GM19467 (cell line): ENCODE measurements around the gene LMX1B.
"Not testable (repeated sequence)": the region's sequence is repeated elsewhere in the genome, so short reads cannot be mapped to it uniquely, and the experiment has no call there.

Experiments
- ATAC-seq: cut with Tn5 transposase; IDR thresholded peaks from one replicate; pipeline ENCODE4 v1.9.1; 2021; ENCODE audit warnings: mild to moderate bottlenecking, moderate library complexity; ENCODE audit not compliant: unreplicated experiment

The LMX1B gene

DNA sequence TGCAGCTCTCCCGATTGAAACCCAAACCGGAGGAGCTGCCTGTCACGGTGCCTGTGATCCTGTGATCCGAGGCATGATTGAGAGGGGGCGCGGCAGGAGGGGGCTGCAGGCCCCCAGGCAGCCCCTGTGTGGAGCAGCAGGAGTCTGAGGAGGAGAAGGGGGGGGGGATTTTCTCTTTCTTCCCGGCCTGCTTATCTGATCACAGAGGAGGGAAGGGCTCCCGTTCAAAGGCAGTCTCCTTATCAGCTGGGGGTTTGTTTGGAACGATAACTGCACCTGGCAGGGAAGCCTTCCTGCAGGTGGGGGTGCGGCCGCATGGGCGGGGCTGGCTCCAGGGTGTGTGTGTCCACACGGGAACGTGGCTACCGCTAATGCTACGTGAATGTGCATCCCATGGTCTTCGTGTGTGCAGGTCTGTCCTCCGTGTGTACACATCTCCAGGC is 38.4 kb downstream of the LMX1B start:
- ATAC-seq, result no peak

GRCh38 chr9:126654124-126654523 is 40.4 kb downstream of the LMX1B start:
- no peak for ATAC-seq

DNA sequence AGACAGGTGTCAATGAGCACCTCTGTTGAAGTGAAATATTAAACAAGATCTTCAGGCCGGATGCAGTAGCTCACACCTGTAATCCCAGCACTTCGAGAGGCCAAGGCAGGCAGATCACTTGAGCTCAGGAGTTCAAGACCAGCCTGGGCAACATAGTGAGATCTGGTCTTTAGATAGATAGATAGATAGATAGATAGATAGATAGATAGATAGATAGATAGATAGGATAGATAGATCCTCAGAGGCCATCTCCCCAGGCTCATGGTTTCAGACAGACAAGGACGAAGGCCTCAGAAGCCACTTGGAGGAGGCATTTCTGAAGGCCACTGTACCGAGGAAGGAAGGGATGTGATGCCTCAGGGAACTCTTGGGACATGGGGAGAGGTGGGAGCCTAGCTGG is 42.5 kb downstream of the LMX1B start:
- ATAC-seq, result not testable (repeated sequence)

- ATAC-seq, result no peak
Observed at GRCh38 chr9:126658201-126658825, 44.6 kb downstream of the LMX1B start.

GRCh38 chr9:126658956-126659555 is 45.3 kb downstream of the LMX1B start:
- no peak for ATAC-seq

DNA sequence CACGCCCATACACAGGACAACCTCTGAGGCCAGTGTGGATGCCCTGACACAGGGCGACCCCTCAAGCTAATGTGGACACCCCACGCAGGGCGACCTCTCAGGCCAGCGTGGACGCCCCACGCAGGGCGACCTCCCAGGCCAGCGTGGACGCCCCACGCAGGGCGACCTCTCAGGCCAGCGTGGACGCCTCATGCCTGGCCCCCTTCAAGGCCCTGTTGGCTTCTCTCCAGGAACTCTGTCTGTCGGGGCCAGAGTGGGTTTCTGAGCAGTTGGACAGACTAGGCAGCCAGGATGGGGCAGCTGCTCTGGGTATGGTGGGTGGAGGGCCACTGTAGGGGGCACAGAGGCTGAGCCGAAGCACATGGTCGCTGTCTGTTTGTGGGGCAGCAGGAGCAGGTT is 47.4 kb downstream of the LMX1B start:
- ATAC-seq, result no peak

GRCh38 chr9:126661521-126662251 is 48.0 kb downstream of the LMX1B start:
- ATAC-seq, result no peak

GRCh38 chr9:126663661-126664072 is 49.9 kb downstream of the LMX1B start:
- ATAC-seq, result no peak

DNA sequence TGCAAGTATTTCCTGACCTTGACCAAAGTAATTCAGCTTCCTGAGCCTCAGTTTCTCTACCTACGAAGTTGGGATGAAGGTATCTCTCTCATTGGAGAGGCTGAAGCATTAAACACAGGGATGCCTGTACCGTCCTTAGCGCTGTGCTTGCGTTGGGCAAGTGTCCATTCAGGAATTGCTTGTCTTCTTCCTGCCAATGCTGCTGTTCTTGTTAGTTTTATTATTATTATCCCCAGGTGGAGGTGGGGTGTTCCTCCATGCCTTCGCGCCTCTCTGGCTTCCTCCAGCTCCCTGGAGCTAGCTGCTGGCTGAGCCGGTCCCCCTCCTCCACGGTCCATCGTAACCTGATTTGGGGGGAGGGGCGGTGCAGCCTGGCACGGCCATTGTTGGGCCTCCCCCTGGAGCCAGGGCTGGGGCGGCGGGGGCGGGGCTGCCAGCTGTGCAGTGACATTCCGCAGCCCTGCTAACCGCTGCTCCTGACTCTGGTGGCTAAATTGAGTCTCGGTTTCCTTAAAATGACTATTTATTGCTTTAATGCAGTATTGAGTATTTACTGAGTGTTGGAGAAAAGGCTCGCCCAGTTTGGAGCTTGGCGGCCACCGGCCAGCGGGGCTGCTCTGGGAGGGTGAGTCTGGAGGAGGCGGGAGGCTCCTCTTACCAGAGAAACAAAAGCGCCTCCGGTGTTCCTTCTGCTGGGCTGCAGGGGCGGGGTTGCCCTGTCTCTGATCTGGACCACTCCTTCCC is 51.3 kb downstream of the LMX1B start:
- no peak for ATAC-seq

DNA sequence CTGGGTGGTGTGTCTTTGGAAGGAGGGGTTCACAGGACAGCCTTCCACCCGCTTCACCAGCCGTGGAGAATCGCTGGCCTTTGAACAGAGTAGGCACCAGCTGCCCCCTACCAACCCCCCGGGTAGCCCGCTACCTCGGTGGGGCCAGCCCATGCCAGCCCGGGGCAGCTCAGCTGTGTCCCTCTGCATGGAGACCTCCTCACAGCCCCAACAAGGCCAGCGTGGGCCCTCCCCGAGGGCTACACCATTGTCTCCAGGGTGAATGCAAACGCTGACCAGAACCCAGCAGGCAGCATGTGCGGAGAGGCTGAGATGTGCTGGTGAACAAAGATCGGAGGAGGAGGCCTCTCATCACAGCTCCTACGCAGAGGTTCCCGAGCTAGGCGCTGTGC is 51.9 kb downstream of the LMX1B start:
- no peak for ATAC-seq

- ATAC-seq, result no peak
Observed at GRCh38 chr9:126666155-126666803, 52.6 kb downstream of the LMX1B start.

DNA sequence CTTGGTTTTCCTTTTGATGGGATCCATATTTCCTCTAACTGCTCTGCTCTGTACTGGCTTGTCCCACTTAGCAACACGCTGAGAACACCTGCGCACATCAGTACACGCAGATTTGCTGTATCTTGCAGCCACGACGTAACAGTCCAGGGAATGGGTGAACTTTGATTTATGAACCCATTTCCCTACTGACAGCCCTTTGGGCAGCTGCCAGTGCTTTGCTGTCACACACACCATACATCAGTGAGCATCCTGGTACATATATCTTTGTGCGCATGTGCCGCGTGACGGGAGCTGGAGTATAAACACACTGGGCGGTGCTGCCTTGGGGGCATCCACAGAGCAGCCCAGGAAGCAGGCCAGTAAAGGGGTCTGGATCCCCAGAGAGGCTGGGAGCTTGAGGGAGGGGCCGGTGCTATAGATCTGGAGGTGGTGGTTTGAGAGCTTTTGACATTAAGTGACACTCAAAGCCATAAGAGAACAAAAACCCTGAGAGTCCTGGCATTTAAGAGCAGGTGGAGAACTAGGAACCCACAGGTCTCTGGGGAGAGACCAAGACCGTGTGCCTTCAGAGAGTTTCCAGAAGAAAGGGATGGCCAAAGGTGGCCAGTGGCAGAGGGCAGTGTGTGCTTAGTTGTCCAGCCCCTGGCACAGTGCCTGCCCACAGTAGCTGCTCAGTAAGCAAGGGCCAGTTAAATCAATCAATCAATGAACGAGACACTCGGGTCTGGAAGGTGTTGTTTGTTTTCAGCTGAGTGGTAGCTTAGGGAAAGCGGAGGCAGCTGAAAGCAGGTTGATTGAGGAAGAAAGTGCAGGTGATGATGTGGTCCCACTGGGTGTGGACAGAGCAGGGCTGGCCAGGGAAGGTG is 53.7 kb downstream of the LMX1B start:
- ATAC-seq, result no peak

GRCh38 chr9:126668058-126668457 is 54.3 kb downstream of the LMX1B start:
- ATAC-seq, result no peak

- no peak for ATAC-seq
Observed at GRCh38 chr9:126669108-126669507, 55.4 kb downstream of the LMX1B start.

DNA sequence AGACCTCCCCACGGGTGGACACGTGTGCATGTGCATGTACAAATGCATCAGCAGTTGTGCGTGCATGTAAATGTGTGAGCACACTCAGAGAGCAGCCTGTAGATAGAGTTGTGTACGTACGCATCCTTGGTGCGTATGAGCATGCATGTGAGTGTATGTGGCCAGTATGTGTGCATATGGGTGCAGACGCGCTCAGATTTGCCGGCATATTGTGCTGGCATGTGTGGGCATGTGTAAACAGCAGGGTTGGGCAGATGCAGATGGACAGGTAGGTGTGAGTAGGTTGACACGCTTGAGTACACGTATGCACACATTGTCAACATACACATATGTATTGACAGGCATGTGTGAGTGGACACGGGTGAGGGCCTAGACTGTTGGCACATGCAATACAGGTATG is 56.5 kb downstream of the LMX1B start:
- no peak for ATAC-seq

GRCh38 chr9:126671381-126671831 is 57.7 kb downstream of the LMX1B start:
- ATAC-seq, result no peak

GRCh38 chr9:126671983-126672382 is 58.3 kb downstream of the LMX1B start:
- no peak for ATAC-seq

DNA sequence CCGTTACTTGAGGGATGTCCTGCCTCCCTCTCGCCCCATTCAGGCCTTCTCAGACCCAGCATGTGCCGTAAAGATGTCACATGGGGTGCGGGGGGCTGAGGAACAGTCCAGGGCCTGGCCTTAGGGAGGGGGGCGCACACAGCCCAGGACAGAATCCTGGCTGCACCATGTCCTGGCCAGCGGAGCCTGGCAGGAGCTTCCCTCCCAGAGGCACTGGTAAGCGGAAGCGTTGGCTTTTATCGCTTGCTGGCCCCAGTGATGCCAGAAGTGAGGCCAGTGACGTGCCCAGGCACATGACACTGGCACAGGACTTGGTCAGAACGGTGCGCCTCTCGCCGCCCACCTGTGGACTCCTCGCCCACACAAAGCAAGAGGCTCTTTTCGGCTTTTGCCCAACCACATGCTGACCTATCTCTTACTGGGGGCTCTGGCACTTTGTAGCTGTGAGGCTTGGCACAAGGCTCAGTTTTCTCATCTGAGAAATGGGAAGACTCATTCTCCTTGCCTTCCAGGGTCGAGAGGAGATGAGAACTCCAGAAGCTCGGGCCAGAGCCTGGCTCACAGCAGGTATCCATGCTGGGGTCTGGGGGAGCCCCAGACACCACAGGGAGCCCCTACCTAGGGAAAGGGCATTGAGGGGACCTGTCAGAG is 59.0 kb downstream of the LMX1B start:
- no peak for ATAC-seq

GRCh38 chr9:126673689-126674364 is 60.1 kb downstream of the LMX1B start:
- no peak for ATAC-seq
